A673 (cell line): ENCODE data around the gene FN3K. TPM values are rescaled to one million over a fixed set of nuclear protein-coding genes. Genes with fewer than 3 reads are reported as not detected.

Experiments
- BruUV-seq: library from RNA; stranded (reverse); fragments of 400-500 nt; replicated peaks from 2 replicates; lab custom pipeline; 2021; lab: Mats Ljungman, UMichigan
- CTCF ChIA-PET: fragments of 300-600 bp; sonication (Branson Sonifier 250); formaldehyde crosslinking; loops from one replicate; lab custom pipeline; 2022; ENCODE audit warnings: antibody characterized with exemption; lab: Charles Lee
- POLR2A ChIA-PET: fragments of 300-600 bp; sonication (Branson Sonifier 250); formaldehyde crosslinking; loops from one replicate; lab custom pipeline; 2022; ENCODE audit warnings: antibody characterized with exemption; ENCODE audit not compliant: low non-redundant PET; lab: Charles Lee
- DNase-seq: peaks from one replicate; pipeline ENCODE4 v3.0.0-alpha.2; 2015; ENCODE audit warnings: low spot score
- H3K27ac ChIP-seq: fragments of 200-600 bp; sonication (generic); 2 replicates; pipeline ENCODE4 v1.5.1; 2016; ENCODE audit warnings: mixed run types, low read depth, mild to moderate bottlenecking, mixed read lengths, antibody characterized with exemption, low read length; ENCODE audit not compliant: poor library complexity, severe bottlenecking
- H3K27me3 ChIP-seq: fragments of 200-600 bp; sonication (generic); replicated peaks from 2 replicates; pipeline ENCODE4 v1.6.1; 2017; ENCODE audit warnings: mixed run types, low read depth, mild to moderate bottlenecking, mixed read lengths, antibody characterized with exemption, low read length; ENCODE audit not compliant: insufficient read depth, poor library complexity
- H3K36me3 ChIP-seq: fragments of 200-600 bp; sonication (generic); 2 replicates; pipeline ENCODE4 v1.6.1; 2016; ENCODE audit warnings: mixed run types, mild to moderate bottlenecking, mixed read lengths, antibody characterized with exemption, low read length; ENCODE audit not compliant: insufficient read depth, poor library complexity, severe bottlenecking
- H3K4me1 ChIP-seq: fragments of 200-600 bp; sonication (generic); 2 replicates; pipeline ENCODE4 v1.6.1; 2017; ENCODE audit warnings: mixed run types, mild to moderate bottlenecking, mixed read lengths, antibody characterized with exemption, low read length; ENCODE audit not compliant: insufficient read depth, poor library complexity, severe bottlenecking
- H3K4me3 ChIP-seq: fragments of 200-600 bp; sonication (generic); 2 replicates; pipeline ENCODE4 v1.5.1; 2016; ENCODE audit warnings: low read depth, mixed run types, mild to moderate bottlenecking, mixed read lengths, low read length; ENCODE audit not compliant: poor library complexity, severe bottlenecking
- H3K9me3 ChIP-seq: fragments of 200-600 bp; sonication (generic); 2 replicates; pipeline ENCODE4 v1.6.1; 2016; ENCODE audit warnings: mixed run types, low read depth, mild to moderate bottlenecking, mixed read lengths, antibody characterized with exemption, low read length; ENCODE audit not compliant: poor library complexity, severe bottlenecking
- EZH2 ChIP-seq: fragments of 200-600 bp; sonication (generic); IDR thresholded peaks from 2 replicates; pipeline ENCODE4 v1.6.1; 2017; ENCODE audit warnings: borderline replicate concordance, low read depth, mild to moderate bottlenecking, mixed read lengths, antibody characterized with exemption, low read length; ENCODE audit not compliant: poor library complexity, severe bottlenecking
- intact Hi-C: fragments of 100-400 bp; cut with micrococcal nuclease; formaldehyde crosslinking; loops from one replicate; pipeline ENCODE4 v1.10.0; 2022; ENCODE audit not compliant: unreplicated experiment
- total RNA-seq: library from RNA; stranded (reverse); gene quantifications from 2 replicates; pipeline ENCODE4 v1.2.3, GENCODE V29; 2021
- TF ChIP-seq, protein P1 (sequence below): fragments of 300-800, 200-600 bp; sonication (generic); conservative IDR thresholded peaks from 2 replicates; pipeline ENCODE4 v1.5.1; 2017; ENCODE audit warnings: low read depth, mild to moderate bottlenecking, antibody characterized with exemption, low read length, moderate library complexity, mixed read lengths

The FN3K gene
- total RNA-seq, 1 experiment from 2014 or later, result 6.7 TPM

GRCh38 chr17:82797061-82797460 is 61.6 kb downstream of the FN3K start:
- no peak for DNase-seq
- TF ChIP-seq, protein P1, sequence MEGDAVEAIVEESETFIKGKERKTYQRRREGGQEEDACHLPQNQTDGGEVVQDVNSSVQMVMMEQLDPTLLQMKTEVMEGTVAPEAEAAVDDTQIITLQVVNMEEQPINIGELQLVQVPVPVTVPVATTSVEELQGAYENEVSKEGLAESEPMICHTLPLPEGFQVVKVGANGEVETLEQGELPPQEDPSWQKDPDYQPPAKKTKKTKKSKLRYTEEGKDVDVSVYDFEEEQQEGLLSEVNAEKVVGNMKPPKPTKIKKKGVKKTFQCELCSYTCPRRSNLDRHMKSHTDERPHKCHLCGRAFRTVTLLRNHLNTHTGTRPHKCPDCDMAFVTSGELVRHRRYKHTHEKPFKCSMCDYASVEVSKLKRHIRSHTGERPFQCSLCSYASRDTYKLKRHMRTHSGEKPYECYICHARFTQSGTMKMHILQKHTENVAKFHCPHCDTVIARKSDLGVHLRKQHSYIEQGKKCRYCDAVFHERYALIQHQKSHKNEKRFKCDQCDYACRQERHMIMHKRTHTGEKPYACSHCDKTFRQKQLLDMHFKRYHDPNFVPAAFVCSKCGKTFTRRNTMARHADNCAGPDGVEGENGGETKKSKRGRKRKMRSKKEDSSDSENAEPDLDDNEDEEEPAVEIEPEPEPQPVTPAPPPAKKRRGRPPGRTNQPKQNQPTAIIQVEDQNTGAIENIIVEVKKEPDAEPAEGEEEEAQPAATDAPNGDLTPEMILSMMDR, result no peak
- TF ChIP-seq EZH2, result no peak
- Histone ChIP-seq H3K9me3 (no peaks in the 10 kb centered on the region), H3K4me1 (no peaks in the 10 kb centered on the region), H3K27ac (no peak overlapping the region), H3K27me3 (no peaks in the 10 kb centered on the region), H3K36me3 (peaks cover 11% of the 10 kb centered on the region), H3K4me3 (no peak overlapping the region)
- no TSS peak for BruUV-seq
- CTCF ChIA-PET, result no interaction called here
- POLR2A ChIA-PET, result no interaction called here
- intact Hi-C loops, result no loop called here

- no peak overlapping the region for H3K27ac ChIP-seq
- no peak for DNase-seq
- peaks cover 11% of the 10 kb centered on the region for H3K36me3 ChIP-seq
- H3K9me3 ChIP-seq, result no peaks in the 10 kb centered on the region
- H3K4me1 ChIP-seq, result no peaks in the 10 kb centered on the region
- ChIA-PET CTCF (no interaction called here), POLR2A (no interaction called here)
- TF ChIP-seq, protein P1, result no peak
- no peak for TF ChIP-seq EZH2
- H3K4me3 ChIP-seq, result no peak overlapping the region
- BruUV-seq, result no TSS peak
- H3K27me3 ChIP-seq, result no peaks in the 10 kb centered on the region
- intact Hi-C loops, result no loop called here
These were observed 63.3 kb downstream of the FN3K start for GRCh38 chr17:82798752-82799151.

DNA sequence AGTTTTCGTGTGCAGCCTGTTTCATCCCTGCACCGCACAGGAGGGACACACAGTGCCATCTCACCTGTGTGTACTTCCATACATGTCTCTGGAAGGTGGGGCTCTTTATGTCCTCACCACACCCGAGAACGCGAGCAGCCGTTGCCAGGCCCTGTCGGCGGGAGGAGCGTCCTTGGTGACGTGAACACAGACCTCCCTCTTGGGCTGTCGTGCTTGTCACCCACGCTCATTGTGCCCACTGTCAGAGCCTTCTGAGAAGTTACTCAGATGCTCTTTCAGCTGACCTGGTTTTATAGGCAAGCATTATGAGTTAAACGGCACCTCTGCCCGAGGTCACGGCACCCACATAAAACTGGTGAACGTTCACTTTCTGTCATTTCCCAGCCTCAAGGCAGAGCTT is 64.2 kb downstream of the FN3K start:
- Histone ChIP-seq H3K27ac (no peak overlapping the region), H3K27me3 (no peaks in the 10 kb centered on the region), H3K4me3 (no peak overlapping the region), H3K36me3 (peaks cover 11% of the 10 kb centered on the region), H3K4me1 (no peaks in the 10 kb centered on the region), H3K9me3 (no peaks in the 10 kb centered on the region)
- ChIA-PET POLR2A (no interaction called here), CTCF (no interaction called here)
- DNase-seq, result no peak
- intact Hi-C loops, result no loop called here
- BruUV-seq, result no TSS peak
- TF ChIP-seq, protein P1, result no peak
- no peak for TF ChIP-seq EZH2

Other genes with a start within 250 kb of the FN3K start
- 107 and 116 TPM in 2 replicates for gene FOXK2, start 215.9 kb upstream of the FN3K start, total RNA-seq
- gene WDR45B, start 87.2 kb upstream of the FN3K start, total RNA-seq, result 69.9 and 73.0 TPM in 2 replicates
- 3.2 and 4.8 TPM in 2 replicates for gene RAB40B, start 36.9 kb upstream of the FN3K start, total RNA-seq
- 35.4 and 43.2 TPM in 2 replicates for gene FN3KRP, start 18.9 kb upstream of the FN3K start, total RNA-seq
- gene TBCD, start 16.4 kb downstream of the FN3K start, total RNA-seq, result 113 and 129 TPM in 2 replicates
- not detected in 2 replicates for gene ZNF750, start 104.4 kb downstream of the FN3K start, total RNA-seq